GM10266 (cell line): ENCODE measurements around the gene PLEKHG4B.
A peak's percentile ranks its signal among the peaks of the same experiment; 100 is the strongest.

Source experiments
- DNase-seq: peaks from one replicate; pipeline ENCODE4 v3.0.0; 2012; ENCODE audit errors: extremely low spot score
- CTCF ChIP-seq: IDR thresholded peaks from 2 replicates; pipeline ENCODE4 v1.5.1; 2012; ENCODE audit warnings: mild to moderate bottlenecking, low read depth; ENCODE audit not compliant: control insufficient read depth, insufficient read depth; ENCODE audit errors: missing control alignments

PLEKHG4B gene

GRCh38 chr5:73768-74502, 18.0 kb upstream of the PLEKHG4B start:
- DNase-seq, result no peak

GRCh38 chr5:74503-75109, 17.4 kb upstream of the PLEKHG4B start:
- no peak for DNase-seq
- no peak for TF ChIP-seq CTCF

More at GRCh38 chr5:73768-74502, 18.0 kb upstream of the PLEKHG4B start:
- TF ChIP-seq CTCF, result no peak

- no peak for TF ChIP-seq CTCF
- no peak for DNase-seq
Observed at GRCh38 chr5:75331-76320, 16.3 kb upstream of the PLEKHG4B start.

- TF ChIP-seq CTCF, result no peak
- no peak for DNase-seq
Observed at GRCh38 chr5:76358-77169, 15.4 kb upstream of the PLEKHG4B start.

GRCh38 chr5:77170-77501, 14.8 kb upstream of the PLEKHG4B start:
- no peak for DNase-seq
- no peak for TF ChIP-seq CTCF

- DNase-seq, result peak; percentile 7
- no peak for TF ChIP-seq CTCF
Observed at GRCh38 chr5:77546-77945, 14.4 kb upstream of the PLEKHG4B start.
